ENCODE measurements around the gene ATF7. TPM values are rescaled to one million over a fixed set of nuclear protein-coding genes. Genes with fewer than 3 reads are reported as not detected.

The ATF7 gene
- total RNA-seq, 1 donor, result 17.4 TPM

- no peak overlapping the region for H2AFZ ChIP-seq (ENCODE audit: low read length)
- no peaks in the 10 kb centered on the region for H3K79me2 ChIP-seq (ENCODE audit: insufficient read depth, low read length)
- H4K20me1 ChIP-seq (ENCODE audit: insufficient read depth, low read length), result no peaks in the 10 kb centered on the region
- H3K27ac ChIP-seq (ENCODE audit: low read depth, low read length), result no peak overlapping the region
- H3K4me2 ChIP-seq (ENCODE audit: insufficient read depth, low read length), result no peak overlapping the region
- no peaks in the 10 kb centered on the region for H3K27me3 ChIP-seq (ENCODE audit: insufficient read depth, low read length)
- no peak overlapping the region for H3K4me3 ChIP-seq (ENCODE audit: insufficient read depth, low read length)
- DNase-seq (ENCODE audit: insufficient read length, low spot score, missing footprints), result no peak
- H3K9me3 ChIP-seq (ENCODE audit: low read depth, low read length), result no peaks in the 10 kb centered on the region
- no peaks in the 10 kb centered on the region for H3K4me1 ChIP-seq (ENCODE audit: insufficient read depth, low read length)
- peaks cover 79% of the 10 kb centered on the region for H3K36me3 ChIP-seq (ENCODE audit: insufficient read depth, low read length)
- TF ChIP-seq, protein P1, sequence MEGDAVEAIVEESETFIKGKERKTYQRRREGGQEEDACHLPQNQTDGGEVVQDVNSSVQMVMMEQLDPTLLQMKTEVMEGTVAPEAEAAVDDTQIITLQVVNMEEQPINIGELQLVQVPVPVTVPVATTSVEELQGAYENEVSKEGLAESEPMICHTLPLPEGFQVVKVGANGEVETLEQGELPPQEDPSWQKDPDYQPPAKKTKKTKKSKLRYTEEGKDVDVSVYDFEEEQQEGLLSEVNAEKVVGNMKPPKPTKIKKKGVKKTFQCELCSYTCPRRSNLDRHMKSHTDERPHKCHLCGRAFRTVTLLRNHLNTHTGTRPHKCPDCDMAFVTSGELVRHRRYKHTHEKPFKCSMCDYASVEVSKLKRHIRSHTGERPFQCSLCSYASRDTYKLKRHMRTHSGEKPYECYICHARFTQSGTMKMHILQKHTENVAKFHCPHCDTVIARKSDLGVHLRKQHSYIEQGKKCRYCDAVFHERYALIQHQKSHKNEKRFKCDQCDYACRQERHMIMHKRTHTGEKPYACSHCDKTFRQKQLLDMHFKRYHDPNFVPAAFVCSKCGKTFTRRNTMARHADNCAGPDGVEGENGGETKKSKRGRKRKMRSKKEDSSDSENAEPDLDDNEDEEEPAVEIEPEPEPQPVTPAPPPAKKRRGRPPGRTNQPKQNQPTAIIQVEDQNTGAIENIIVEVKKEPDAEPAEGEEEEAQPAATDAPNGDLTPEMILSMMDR (IDR thresholded peaks at IDR 0.05; ENCODE audit: extremely low read depth, low read depth, low read length), result no peak
These were observed 110.9 kb downstream of the ATF7 start for GRCh38 chr12:53515291-53515680.

DNA sequence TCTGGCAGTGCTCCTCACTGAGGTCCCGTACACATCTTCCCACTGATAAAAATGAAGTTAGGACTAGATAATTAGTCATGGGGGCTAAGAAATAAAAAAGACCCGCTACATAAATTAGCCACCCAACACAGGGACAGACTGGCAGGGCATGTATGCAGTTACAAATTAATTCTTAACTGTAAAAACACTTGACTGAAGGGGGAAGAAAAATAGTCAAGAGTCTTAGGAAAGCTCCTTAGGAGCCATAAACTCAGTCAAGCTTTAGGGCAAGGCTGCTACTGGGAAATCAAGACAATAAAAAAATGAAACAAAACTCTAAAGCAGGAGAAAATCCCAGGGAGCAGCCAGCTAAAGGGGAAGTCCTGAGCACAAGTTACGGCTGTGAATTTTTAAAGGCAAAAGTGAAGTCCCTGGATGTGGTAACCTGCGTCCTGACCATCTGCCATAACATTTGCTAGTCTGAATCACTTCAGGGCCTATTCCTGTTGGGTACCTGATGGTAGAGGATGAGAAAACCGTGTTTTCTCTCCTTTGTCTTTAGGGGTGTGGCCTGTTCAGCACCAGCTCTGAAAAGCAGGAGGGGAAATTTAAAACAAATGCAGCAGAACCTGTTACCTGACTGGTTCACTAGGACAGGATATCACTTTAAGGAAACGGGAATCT, 111.4 kb downstream of the ATF7 start:
- Histone ChIP-seq H3K4me2 (ENCODE audit: insufficient read depth, low read length) (no peak overlapping the region), H3K27me3 (ENCODE audit: insufficient read depth, low read length) (no peaks in the 10 kb centered on the region), H3K4me3 (ENCODE audit: insufficient read depth, low read length) (no peak overlapping the region), H2AFZ (ENCODE audit: low read length) (no peak overlapping the region), H4K20me1 (ENCODE audit: insufficient read depth, low read length) (no peaks in the 10 kb centered on the region), H3K79me2 (ENCODE audit: insufficient read depth, low read length) (no peaks in the 10 kb centered on the region), H3K36me3 (ENCODE audit: insufficient read depth, low read length) (peaks cover 76% of the 10 kb centered on the region), H3K27ac (ENCODE audit: low read depth, low read length) (no peak overlapping the region), H3K9me3 (ENCODE audit: low read depth, low read length) (no peaks in the 10 kb centered on the region), H3K4me1 (ENCODE audit: insufficient read depth, low read length) (no peaks in the 10 kb centered on the region)
- no peak for DNase-seq (ENCODE audit: insufficient read length, low spot score, missing footprints)
- TF ChIP-seq, protein P1 (IDR thresholded peaks at IDR 0.05; ENCODE audit: extremely low read depth, low read depth, low read length), result no peak

GRCh38 chr12:53513712-53514410, 112.3 kb downstream of the ATF7 start:
- Histone ChIP-seq H3K4me2 (ENCODE audit: insufficient read depth, low read length) (no peak overlapping the region), H3K9me3 (ENCODE audit: low read depth, low read length) (no peaks in the 10 kb centered on the region), H4K20me1 (ENCODE audit: insufficient read depth, low read length) (no peaks in the 10 kb centered on the region), H3K27me3 (ENCODE audit: insufficient read depth, low read length) (no peaks in the 10 kb centered on the region), H3K4me3 (ENCODE audit: insufficient read depth, low read length) (no peak overlapping the region), H3K4me1 (ENCODE audit: insufficient read depth, low read length) (no peaks in the 10 kb centered on the region), H3K79me2 (ENCODE audit: insufficient read depth, low read length) (no peaks in the 10 kb centered on the region), H3K36me3 (ENCODE audit: insufficient read depth, low read length) (peaks cover 76% of the 10 kb centered on the region), H2AFZ (ENCODE audit: low read length) (no peak overlapping the region), H3K27ac (ENCODE audit: low read depth, low read length) (no peak overlapping the region)
- no peak for DNase-seq (ENCODE audit: insufficient read length, low spot score, missing footprints)
- TF ChIP-seq, protein P1 (IDR thresholded peaks at IDR 0.05; ENCODE audit: extremely low read depth, low read depth, low read length), result no peak

- Histone ChIP-seq H3K27me3 (ENCODE audit: insufficient read depth, low read length) (no peaks in the 10 kb centered on the region), H3K36me3 (ENCODE audit: insufficient read depth, low read length) (peaks cover 63% of the 10 kb centered on the region), H2AFZ (ENCODE audit: low read length) (no peak overlapping the region), H3K79me2 (ENCODE audit: insufficient read depth, low read length) (no peaks in the 10 kb centered on the region), H3K9me3 (ENCODE audit: low read depth, low read length) (no peaks in the 10 kb centered on the region), H3K27ac (ENCODE audit: low read depth, low read length) (no peak overlapping the region), H3K4me2 (ENCODE audit: insufficient read depth, low read length) (no peak overlapping the region), H4K20me1 (ENCODE audit: insufficient read depth, low read length) (no peaks in the 10 kb centered on the region), H3K4me1 (ENCODE audit: insufficient read depth, low read length) (peaks cover 23% of the 10 kb centered on the region), H3K4me3 (ENCODE audit: insufficient read depth, low read length) (no peak overlapping the region)
- no peak for DNase-seq (ENCODE audit: insufficient read length, low spot score, missing footprints)
- TF ChIP-seq, protein P1 (IDR thresholded peaks at IDR 0.05; ENCODE audit: extremely low read depth, low read depth, low read length), result no peak
These were observed 115.9 kb downstream of the ATF7 start for GRCh38 chr12:53510181-53510812.
